Activated CD4-positive, alpha-beta T cell treated with anti-CD3 and anti-CD28 coated beads, Interleukin-2, amount 50 U/mL, for 1 hour (primary cell): ENCODE data around the gene PKIG.
"Not testable (repeated sequence)": the region's sequence is repeated elsewhere in the genome, so short reads cannot be mapped to it uniquely, and the experiment has no call there.

Source experiments
- DNase-seq: peaks from one replicate; pipeline ENCODE4 v3.0.0-alpha.2; 2020

The PKIG gene

DNA sequence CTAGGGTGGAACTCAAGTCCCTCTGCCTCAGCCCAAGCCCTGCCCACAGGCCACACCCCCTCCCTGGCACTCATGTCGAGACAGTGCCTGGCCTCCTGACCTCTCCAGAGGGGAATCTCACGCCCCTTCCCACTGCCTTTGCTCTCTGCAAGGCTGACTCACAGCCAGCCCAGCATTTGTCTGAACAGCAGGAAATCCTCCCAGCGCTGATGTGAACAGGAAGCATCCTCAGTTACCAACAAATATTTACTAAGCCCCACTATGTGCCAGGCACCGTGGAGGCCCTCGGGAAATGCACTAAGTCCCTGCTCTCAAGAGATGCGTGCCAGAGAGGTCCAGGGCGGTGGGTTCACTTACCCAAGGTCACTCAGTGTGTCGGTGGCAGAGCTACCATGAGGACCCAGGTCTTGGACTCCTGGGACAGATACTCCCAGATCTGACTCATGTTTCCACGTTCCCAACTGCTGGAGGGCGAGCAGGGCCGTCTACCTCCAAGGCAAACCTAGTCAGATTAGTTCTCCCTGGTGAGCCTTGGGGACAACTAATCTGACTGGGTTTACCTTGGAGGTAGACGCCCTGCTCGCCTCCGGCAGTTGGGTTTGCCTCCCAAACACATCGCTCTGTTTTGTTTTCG is 61.3 kb downstream of the PKIG start:
- DNase-seq, result peak; percentile 62

DNA sequence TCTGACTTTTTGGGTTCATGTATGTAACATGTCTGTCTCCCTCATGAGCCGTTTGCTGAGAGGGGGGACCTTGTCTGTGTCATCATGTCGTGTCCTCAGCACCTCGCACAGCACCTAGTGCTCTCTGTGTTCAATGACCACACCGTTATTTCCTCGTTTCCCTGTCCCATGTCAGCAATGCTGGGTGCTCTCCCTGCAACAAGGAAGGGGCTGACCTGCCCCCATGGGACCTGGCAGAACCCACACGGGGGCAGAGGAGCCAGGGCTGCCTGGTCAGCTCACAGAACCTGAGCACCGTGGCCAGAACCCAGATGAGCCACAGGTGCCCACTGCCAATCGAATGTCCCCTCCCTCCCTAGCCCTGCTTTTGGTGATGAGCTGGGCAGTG is 61.8 kb downstream of the PKIG start:
- peak; percentile 18 for DNase-seq

DNA sequence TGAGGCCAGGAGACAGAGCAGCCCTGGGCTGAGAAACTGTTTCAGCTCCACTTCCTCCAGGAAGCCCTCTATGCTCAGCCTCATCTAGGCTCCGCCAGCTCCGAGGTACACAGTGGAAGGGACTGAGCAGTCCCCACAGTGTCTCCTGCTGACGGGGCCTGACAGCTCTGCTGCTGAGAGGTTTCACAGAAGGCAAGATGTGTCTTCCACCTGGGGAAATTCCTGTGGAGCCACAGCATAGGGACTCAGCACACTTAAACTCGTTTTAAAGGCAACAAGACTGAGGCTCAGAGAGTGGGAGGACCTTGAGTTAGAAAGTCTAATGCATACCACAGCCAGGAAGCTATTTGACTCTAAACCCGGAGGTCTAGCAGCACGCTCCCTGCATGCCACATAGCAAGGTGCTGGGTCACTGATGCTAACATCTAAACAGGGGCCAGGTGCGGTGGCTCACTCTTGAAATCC is 62.3 kb downstream of the PKIG start:
- DNase-seq, result peak; percentile 47

DNA sequence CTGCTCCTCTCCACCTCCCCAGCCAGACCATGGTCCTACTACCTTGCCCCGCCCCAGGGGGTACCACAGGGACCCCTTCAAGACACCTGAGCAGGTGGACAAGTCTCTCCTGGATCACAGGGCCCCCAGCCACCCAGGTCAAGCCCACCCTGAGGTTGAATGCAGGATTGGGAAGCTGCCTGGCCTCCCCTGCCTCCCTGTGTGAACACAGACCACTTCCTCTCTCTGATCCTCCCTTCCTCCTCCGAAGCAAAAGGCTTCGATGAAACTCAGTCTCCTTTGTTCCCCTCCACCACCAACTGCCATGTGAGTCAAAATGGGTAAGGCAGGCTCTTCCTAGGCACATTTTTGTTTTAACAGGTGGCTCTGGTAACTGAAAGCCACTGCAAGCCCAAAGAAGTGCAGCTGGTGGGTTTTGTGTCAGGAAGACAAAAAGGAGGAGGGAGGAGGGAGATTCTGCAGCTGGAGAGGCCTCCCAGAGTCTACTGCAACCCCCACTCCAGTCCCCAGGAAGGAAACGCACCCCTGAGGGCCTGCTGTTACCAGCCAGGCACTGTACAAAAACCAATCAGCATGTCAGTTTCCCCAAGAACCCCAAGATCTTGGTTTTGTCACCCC is 63.8 kb downstream of the PKIG start:
- peak; percentile 18 for DNase-seq

DNA sequence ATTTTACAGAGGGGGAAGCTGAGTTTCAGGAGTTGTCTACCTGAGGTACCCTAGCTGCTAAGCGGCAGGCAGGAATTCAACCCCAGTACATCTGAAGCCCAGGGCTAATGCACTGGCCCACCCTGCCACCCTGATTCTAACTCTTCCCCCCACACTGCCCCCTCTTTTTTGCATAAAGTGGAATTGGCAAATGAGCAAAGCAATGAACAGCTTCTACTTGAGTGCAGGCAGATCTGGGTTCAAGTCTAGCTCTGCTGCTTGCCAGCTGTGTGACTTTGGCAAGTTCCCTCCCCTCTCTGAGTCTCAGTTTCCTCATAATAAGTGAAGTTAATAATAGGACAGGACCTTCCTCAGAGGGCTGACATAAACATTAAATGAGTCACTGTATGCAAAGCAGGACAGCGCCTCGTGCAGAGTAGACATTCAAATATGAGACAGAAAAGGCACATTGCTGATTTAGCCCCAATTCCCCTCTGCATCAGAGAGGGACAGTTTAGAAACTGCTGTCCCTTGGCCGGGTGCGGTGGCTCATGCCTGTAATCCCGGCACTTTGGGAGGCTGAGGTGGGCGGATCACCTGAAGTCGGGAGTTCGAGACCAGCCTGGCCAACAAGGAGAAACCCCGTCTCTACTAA is 64.4 kb downstream of the PKIG start:
- no peak for DNase-seq

DNA sequence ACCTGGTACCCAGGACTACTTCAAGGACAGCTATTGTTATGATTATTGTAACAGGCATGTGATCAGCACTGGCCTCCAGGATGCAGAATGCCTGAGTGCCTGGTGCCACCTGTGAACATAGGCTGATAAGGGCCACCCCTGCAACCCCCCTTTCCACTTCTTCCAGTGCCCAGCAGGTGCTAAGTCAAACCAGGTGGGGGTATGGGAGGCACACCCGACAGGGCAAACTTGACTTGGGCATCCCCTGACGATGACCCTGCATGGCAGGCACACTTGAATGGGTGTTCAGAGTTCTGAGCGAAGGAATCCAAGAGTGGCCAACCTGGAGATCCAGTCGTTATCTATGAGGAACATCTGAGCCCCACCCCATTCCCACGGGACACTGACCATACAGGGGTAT is 65.7 kb downstream of the PKIG start:
- no peak for DNase-seq

DNA sequence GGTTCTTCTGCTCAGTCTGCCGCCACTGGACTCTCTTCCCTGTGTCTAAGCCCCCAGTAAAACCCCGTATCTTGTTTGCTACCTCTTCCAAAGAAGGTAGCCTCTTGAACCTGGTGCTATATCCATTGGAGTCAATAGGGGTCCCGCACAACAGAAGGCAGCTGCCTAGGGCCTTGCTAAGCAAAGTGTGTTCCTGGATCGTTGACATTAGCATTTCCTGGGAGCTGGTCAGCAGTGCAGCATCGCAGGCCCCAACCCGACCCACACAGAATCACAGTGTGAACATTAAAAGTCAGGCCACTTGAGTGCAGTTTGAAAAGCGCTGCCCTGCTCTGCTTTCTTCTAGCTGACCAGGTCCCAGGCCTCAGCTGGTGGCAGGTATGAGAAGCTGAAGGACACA is 66.2 kb downstream of the PKIG start:
- no peak for DNase-seq

DNA sequence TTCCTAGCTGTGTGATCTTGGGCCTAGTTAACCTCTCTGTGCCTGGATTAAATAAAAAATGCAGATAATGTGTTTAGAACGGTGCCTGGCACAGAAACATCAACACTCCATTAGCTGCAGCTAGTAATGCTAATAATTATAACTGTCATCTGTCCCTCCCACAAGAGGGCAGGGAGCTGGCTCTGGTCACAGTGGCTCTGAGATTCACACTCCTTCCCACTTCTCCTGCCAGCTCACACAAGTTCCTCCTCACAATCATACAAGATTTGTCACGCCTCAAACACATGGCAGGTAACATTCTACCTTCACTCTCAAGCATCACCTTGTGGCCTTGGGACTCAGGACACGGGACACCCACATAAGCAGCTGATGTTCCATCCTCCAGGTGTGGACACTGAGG is 66.7 kb downstream of the PKIG start:
- DNase-seq, result no peak

DNA sequence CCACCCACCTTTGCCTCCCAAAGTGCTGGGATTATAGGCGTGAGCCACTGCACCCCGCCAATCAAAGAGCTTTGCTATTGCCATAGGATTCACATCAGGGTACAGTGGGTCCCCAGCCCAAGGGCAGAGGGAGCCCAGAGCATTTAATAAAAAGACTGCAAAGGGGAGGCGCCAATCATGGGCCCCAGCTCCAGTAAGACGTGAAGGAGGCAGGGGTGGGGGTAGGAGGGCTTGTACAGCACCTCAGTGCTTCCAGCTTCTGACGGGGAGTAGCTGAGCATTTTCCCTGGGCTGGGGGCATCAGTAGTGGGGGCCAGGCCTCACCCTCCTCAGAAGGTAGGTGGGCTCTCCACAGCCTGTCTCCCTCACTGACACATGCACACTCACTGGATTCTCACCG is 67.6 kb downstream of the PKIG start:
- DNase-seq, result no peak

DNA sequence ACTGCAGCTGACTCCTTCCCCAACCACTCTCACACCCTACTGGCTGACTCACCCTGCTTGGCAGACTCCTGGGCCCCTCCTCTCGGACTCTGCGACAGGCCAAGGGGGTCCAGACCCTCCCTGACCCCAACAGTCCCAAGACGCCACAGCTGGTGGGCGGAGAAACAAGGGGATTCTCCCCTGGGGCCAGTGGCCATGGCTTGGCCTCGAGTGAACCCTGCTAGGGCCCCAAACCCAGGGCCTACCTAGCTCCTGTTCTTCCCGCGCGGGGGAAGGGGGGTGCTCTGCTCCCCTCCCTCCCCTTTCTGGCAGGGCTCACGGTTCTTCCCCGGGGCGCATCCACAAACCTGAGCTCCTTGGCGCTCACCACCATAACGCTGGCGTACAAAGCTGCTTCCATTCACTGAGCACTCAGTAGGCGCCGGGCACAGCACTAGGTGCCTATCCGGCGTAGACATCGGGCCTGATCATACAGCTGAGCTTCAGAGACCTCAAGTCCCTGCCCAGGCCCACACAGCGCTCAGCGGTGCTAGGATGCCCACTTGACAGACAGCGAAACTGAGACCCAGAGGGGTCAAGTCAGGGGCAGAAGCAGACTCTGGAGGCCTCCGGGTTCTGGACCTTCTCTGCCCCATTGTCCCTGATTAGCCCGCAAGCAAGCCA is 68.5 kb downstream of the PKIG start:
- peak; percentile 41 for DNase-seq

DNA sequence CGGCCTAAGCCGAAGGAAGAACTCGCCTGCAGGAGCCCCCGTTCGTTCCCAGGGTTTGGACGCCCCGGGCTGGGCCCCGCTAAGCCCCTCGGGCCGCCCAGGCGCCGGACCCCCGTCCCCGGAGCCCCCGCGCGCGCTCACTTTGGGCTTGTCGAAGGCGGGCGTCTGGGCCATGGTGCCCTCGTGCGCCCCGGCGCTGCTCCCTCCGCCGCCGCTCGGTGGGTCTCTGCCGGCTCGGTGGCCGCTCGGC is 69.0 kb downstream of the PKIG start:
- DNase-seq, result no peak

DNA sequence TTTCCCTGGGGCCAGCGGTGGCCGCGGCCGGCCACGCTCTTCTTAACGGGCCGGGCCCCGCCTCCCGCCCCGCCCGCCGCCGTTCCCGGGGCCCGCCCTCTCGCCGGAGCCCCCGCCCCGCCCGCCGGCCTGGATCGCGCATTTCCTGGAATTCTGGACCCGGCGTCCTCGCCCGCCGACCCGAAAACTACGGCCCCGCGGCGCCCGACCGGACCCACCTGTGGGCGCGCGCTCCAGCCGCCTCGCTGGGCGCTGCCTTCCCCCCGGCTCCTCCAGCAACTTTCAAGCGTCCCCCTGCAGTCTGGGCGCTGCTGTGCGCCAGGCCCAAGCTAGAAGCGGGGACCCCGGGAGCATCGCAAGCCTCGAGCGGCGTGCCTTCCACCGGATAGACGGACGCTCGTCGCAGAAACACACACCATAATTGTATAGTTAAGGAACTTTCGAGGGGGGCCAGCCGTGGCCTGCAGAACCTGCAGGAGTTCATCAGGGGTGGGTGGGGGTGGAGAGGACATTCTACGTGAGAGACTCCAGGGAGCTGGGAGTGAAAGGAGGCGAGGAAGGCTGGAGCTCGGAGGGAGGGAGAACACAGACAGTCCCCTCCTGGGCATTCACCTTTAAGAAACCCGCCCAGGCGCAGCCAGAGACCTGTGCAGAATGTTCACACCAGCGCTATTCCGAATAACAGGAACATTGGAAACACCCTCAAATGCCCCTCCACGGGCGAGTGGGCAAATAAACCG is 69.5 kb downstream of the PKIG start, which contains the start of gene ADA:
TSS of gene ADA (minus strand) at position 16 of the 740 bp plus-strand sequence. CDS start 92 bp downstream, outside the sequence.
- DNase-seq, result peak; percentile 33

DNA sequence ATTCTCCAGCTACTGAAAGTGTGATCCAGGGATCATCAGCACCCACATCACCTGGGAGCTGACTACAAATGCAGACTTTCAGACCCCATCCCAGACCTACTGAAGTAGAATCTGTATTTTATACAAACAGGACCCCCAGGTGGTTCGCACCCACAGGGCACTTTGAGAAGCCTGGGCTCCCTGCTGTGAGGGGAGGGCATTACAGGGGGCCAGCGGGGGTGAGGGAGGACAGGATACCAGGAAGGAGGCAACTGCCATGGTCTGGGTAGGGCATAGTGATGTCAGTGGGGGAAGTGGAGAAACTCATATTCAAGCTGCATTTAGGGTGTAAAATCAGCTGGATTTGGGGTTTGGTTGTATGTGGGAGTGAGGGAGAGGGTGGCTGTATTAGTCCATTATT is 71.2 kb downstream of the PKIG start:
- no peak for DNase-seq

DNA sequence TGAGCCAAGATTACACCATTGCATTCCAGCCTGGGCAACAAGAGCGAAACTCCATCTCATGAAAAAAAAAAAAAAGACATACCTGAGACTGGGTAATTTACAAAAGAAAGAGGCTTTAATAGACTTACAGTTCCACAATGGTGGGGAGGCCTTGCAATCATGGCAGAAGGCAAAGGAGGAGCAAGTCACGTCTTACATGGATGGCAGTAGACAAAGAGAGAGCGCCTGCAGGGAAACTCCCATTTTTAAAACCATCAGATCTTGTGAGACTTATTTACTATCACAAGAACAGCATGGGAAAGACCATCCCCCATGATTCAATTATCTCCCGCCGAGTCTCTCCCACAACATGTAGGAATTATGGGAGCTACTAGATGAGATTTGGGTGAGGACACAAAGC is 71.8 kb downstream of the PKIG start:
- DNase-seq, result not testable (repeated sequence)

DNA sequence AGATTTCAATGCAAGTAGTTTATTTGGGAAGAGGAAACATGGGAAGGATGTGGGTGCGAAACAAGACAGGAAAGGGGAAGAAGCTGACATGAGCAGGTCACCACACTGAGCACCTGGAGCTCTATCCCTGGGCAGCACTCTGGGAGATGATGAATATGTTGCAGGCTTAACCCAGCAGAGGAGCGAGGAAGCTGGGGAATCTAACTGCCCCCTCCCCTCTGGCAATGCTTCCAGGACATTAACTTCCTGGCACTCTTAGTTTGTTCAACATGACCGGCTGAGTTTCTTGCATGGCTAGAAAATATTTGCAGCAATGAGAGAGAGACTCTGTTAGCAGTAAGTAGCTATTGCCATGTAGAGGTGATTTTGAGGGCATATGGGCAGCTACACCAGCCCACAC is 74.1 kb downstream of the PKIG start:
- no peak for DNase-seq

DNA sequence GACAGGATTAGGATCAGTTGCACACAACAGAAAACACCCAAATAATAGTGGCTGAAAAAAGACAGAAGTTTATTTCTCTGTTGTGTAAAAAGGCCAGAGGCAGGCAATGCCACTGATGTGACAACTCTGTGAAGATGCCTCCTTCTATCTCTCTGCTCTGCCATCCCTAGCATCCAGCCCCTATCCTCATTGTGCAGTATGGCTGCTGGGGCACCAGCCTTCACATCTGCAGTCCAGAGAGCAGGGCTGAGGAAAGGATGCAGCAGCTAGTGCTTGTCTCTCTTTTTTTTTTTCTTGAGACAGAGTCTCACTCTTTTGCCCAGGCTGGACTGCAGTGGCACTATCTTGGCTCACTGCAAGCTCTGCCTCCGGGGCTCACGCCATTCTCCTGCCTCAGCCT is 75.5 kb downstream of the PKIG start:
- no peak for DNase-seq

DNA sequence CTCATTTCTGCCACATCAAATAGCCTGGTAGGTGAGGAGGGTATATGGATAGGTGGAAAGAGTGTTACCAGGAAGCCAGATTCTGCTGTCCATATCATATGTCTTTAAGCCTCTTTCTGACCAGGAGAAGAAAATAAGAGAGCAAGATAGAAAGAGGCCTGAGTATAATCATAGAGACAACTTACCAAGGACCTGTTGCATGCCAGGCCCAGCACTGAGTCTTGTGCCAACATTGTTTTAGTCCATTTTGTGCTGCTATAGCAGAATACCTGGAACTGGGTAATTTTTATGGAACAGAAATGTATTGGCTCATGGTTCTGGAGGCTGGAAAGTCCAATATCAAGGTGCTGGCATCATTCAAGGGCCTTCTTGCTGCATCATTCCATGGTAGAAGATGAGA is 76.4 kb downstream of the PKIG start:
- DNase-seq, result no peak

DNA sequence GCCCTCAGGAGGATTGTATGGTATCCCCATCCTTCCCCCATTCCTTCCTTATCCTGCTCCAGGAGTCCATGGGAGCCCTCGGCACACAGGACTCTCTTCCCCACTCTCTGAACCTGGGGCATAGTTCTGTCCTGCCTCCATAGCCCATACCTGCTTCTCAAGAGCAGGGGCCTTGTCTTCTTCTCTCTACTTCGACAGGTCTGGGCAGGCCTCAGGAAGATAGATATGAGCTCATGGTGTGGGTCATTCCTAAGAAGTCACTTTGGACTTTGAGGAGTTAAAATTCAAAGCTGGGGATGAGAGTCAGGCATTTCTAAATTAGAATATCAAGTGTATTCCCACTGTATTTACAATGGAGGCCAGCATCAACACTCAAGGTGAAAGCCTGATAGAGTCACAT is 77.6 kb downstream of the PKIG start:
- no peak for DNase-seq

DNA sequence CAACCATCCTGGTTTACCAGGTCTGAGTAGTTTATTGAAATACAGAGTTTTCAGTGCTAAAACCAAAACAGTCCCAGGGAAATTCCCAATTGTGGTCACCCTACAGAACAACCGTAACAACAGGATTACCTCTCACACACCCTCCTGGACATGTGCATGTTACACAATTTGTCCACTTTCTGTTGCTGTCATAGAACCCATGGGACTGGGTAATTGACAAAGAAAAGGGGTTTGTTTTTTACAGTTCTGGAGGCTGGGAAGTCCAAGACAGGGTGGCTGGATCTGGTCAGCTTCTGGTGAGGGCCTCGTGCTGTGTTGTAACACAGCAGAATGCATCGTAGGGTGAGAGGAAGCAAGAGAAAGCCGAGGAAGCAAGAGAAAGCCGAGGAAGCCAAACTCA is 78.2 kb downstream of the PKIG start:
- DNase-seq, result no peak

DNA sequence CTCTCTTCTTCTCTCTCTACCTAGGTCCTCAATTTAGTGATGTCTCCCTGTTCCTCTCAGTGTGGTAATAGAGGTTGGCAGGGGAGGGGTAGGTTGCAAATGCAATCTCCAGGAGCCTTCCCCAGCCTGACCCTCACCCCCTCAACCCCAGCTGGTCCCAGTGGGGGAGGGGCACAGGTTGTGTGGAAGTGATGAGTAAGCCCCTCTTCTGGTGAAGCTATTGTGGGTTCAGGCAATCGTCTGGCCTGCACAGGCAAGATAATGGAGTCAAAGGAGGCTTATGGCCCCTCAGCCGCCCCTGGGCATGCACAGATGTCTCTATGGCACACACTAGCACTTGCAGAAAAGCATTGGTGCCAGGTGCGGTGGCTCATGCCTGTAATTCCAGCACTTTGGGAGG is 79.9 kb downstream of the PKIG start:
- no peak for DNase-seq

DNA sequence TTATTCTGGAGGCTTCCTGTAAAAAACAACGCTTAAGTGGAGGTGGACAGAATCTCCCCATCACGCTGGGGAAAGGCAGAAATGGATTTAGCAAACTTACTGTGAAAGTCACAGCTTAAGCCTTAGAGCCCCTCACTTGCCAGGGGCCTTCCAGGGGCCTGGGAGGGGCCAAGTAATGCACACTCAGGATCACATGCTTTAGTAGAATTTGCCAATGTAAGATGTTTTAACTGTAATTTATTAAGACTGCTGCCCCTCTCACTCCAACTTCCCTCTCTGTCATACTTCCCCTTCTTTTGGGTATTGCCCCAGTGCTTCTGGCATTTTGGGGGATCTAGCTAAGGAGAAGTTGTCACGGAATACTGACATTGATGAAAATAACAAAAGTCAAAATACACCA is 81.8 kb downstream of the PKIG start:
- DNase-seq, result no peak

DNA sequence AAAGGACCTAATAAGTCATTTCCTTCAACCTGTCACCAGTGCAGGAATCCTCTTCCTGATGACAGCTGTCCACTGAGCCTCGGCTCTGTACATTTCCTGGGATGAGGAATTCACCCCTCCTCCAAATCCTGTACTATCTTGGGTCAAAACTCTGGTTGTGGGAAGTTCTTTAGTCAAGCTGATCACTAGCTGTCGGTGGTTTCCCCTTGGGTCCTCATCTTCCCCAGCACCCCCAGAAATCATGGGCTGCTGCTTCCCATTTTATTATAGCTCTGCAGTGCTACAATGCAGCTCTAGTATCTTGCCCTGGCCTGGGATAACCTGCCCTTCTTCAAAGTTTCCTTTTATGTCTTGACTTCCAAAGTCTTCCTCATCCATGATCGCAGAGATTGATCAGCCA is 83.7 kb downstream of the PKIG start:
- DNase-seq, result no peak
